Measurements from ENCODE around the gene MRPL16.

DNA sequence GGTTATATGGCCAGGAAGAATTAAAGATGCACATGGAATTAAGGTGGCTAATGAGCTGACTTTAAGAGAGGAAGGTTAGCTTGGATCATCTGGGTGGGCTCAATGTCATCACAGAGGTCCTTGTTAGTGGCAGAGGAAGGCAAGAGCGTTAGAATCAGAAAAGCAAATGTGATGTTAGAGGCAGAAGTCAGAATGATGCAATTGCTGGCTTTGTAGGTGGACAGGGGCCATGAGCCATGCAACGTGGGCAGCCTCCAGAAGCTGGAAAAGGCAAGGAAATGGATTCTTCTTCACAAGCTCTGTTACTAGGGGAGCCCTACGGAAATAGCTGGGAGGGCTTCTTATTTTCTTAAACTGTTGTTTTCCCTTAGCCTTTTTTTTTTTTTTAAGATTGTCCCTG, 37.0 kb upstream of the MRPL16 start:
- TF ChIP-seq, protein P1, sequence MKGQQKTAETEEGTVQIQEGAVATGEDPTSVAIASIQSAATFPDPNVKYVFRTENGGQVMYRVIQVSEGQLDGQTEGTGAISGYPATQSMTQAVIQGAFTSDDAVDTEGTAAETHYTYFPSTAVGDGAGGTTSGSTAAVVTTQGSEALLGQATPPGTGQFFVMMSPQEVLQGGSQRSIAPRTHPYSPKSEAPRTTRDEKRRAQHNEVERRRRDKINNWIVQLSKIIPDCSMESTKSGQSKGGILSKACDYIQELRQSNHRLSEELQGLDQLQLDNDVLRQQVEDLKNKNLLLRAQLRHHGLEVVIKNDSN (IDR thresholded peaks at IDR 0.05) = no peak
- TF ChIP-seq TAF1 (IDR thresholded peaks at IDR 0.05; ENCODE audit: low read depth) (no peak), CREB1 (IDR thresholded peaks at IDR 0.05; ENCODE audit: low read depth) (no peak), NFIC (IDR thresholded peaks at IDR 0.05) (no peak), EP300 (IDR thresholded peaks at IDR 0.05; ENCODE audit: borderline replicate concordance) (no peak), FOXM1 (IDR thresholded peaks at IDR 0.05; ENCODE audit: borderline replicate concordance, low read depth) (no peak)
- TF ChIP-seq, protein P2, sequence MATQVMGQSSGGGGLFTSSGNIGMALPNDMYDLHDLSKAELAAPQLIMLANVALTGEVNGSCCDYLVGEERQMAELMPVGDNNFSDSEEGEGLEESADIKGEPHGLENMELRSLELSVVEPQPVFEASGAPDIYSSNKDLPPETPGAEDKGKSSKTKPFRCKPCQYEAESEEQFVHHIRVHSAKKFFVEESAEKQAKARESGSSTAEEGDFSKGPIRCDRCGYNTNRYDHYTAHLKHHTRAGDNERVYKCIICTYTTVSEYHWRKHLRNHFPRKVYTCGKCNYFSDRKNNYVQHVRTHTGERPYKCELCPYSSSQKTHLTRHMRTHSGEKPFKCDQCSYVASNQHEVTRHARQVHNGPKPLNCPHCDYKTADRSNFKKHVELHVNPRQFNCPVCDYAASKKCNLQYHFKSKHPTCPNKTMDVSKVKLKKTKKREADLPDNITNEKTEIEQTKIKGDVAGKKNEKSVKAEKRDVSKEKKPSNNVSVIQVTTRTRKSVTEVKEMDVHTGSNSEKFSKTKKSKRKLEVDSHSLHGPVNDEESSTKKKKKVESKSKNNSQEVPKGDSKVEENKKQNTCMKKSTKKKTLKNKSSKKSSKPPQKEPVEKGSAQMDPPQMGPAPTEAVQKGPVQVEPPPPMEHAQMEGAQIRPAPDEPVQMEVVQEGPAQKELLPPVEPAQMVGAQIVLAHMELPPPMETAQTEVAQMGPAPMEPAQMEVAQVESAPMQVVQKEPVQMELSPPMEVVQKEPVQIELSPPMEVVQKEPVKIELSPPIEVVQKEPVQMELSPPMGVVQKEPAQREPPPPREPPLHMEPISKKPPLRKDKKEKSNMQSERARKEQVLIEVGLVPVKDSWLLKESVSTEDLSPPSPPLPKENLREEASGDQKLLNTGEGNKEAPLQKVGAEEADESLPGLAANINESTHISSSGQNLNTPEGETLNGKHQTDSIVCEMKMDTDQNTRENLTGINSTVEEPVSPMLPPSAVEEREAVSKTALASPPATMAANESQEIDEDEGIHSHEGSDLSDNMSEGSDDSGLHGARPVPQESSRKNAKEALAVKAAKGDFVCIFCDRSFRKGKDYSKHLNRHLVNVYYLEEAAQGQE (IDR thresholded peaks at IDR 0.05; ENCODE audit: low read depth) = no peak

Data from Ishikawa (cell line).